HUES64 (cell line): ENCODE results near the gene FOLR2. TPM values are rescaled to one million over a fixed set of nuclear protein-coding genes. Genes with fewer than 3 reads are reported as not detected.
"Not testable (repeated sequence)": the region's sequence is repeated elsewhere in the genome, so short reads cannot be mapped to it uniquely, and the experiment has no call there.

Experiments used
- H3K27ac ChIP-seq: 2 replicates; pipeline ENCODE4 v1.7.0; 2013; ENCODE audit warnings: low read depth, low read length, inconsistent platforms
- H3K27me3 ChIP-seq: 2 replicates; pipeline ENCODE4 v1.6.1; 2013; ENCODE audit warnings: mild to moderate bottlenecking, low read length; ENCODE audit not compliant: insufficient read depth
- H3K36me3 ChIP-seq: 2 replicates; pipeline ENCODE4 v1.6.1; 2013; ENCODE audit warnings: mild to moderate bottlenecking, low read length; ENCODE audit not compliant: insufficient read depth
- H3K4me1 ChIP-seq: 2 replicates; pipeline ENCODE4 v1.6.1; 2013; ENCODE audit warnings: mild to moderate bottlenecking, low read length, moderate library complexity; ENCODE audit not compliant: insufficient read depth
- H3K4me3 ChIP-seq: 2 replicates; pipeline ENCODE4 v1.5.1; 2013; ENCODE audit warnings: mild to moderate bottlenecking, low read length, moderate library complexity
- H3K9ac ChIP-seq: 2 replicates; pipeline ENCODE4 v1.6.1; 2013; ENCODE audit warnings: mild to moderate bottlenecking, low read depth, low read length
- H3K9me3 ChIP-seq: 2 replicates; pipeline ENCODE4 v1.6.1; 2013; ENCODE audit warnings: low read depth, low read length; ENCODE audit not compliant: insufficient read depth
- WGBS: fragments of 150-250, 120-280 bp; methylation state at CpG from one replicate; pipeline ENCODE4 v1.1.7; 2013; ENCODE audit warnings: missing lambda C conversion rate; 5-methylcytosine and 5-hydroxymethylcytosine counted together
- polyA plus RNA-seq, 2 experiments: library from polyadenylated mRNA; stranded (reverse); fragments of 50-300 nt; gene quantifications; one replicate each; pipeline ENCODE4 v1.2.3, GENCODE V29; 2013

The FOLR2 gene
- not detected for polyA plus RNA-seq (2013, experiment 1 of 2)
- polyA plus RNA-seq (2013, experiment 2 of 2), result not detected

DNA sequence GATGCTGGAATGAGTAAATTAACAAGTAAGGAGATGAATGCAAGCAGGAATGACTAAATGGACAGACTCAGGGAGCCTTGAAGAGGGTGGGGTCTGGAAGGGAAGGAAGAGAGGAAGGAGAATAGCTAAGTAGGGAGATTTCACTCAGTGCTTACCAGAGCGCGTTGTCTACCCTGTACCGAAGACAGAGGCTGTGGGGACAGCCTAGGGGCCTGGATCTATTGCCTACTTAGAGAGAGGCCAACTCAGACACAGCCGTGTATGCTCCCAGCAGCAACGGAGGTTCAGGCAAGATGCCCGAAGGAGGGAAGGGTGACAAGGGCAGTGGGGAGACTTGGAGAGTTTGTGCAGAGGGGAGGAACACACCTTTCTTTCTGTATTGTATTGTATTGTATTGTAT, at the start of gene FOLR2:
FOLR2 (plus strand) TSS at position 157 of the 400 bp plus-strand sequence. CDS start 1,791 bp downstream, outside the sequence.
- H3K27me3 ChIP-seq, result peaks cover 4% of the 10 kb centered on the region
- no peaks in the 10 kb centered on the region for H3K9me3 ChIP-seq
- no peaks in the 10 kb centered on the region for H3K36me3 ChIP-seq
- no peak within 1 kb of the TSS for H3K9ac ChIP-seq
- WGBS, result 93% methylated on average over 6 of the region's 6 CpGs
- H3K27ac ChIP-seq, result no peak within 1 kb of the TSS
- H3K4me3 ChIP-seq, result no peak within 1 kb of the TSS
- H3K4me1 ChIP-seq, result no peaks in the 10 kb centered on the region; the same call in 1 of the 2 replicates

DNA sequence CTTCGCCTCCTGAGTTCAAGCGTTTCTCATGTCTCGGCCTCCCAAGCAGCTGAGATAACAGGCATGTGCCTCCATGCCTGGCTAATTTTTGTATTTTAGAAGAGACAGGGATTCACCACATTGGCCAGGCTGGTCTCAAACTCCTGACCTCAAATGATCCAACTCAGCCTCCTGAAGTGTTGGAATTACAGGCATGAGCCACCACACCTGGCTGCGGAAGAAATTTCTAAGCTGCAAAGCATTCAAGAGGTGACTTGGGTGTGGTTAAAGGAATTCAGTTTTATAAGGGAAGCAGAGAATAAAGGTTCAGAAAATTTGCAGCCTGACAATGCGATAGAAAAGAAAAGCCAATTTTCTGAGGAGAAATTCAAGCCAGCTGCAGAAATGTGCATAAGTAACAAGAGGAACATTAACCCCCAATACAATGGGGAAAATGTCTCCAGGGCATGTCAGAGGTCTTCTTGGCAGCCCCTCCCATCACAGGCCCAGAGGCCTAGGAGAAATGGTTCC, 47.5 kb upstream of the FOLR2 start:
- H3K9ac ChIP-seq, H3K27me3 ChIP-seq, H3K4me3 ChIP-seq, H3K36me3 ChIP-seq, H3K27ac ChIP-seq, H3K9me3 ChIP-seq, H3K4me1 ChIP-seq: not testable (repeated sequence)
- 94% methylated on average over 5 of the region's 5 CpGs for WGBS

DNA sequence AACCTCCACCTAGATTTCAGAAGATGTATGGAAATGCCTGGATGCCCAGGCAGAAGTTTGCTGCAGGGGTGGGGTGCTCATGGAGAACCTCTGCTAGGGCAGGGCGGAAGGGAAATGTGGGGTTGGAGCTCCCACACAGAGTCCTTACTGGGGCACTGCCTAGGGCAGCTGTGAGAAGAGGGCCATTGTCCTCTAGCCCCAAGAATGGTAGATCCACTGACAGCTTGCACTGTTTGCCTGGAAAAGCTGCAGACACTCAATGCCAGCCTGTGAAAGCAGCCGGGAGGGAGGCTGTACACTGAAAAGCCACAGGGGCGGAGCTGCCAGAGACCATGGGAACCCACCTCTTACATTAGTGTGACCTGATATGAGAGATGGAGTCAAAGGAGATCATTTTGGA, 46.8 kb upstream of the FOLR2 start:
- not testable (repeated sequence) for H3K27me3 ChIP-seq, H3K27ac ChIP-seq, H3K4me3 ChIP-seq, H3K4me1 ChIP-seq, H3K36me3 ChIP-seq, H3K9ac ChIP-seq, H3K9me3 ChIP-seq
- WGBS, result 91% methylated on average over 3 of the region's 3 CpGs

DNA sequence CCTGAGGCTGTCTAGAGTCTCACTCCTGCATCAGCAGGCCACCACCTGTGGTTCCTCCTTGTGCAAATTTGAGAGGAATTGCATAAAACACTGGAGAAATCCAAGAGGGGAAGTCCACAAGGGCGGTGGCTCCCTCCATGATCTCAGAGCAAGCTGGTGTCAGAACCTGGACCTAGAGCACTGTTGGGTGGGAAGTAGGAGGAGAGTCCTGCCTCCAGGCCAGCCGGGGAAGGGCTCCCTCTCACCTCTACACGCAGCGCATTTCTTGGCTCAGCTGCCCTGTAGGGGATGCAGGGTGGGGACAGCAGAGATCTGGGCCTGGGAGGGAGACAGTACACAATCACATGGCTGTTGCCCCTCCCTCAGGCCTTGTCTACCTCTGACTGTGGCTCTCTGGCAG, 44.6 kb upstream of the FOLR2 start:
- not testable (repeated sequence) for H3K9ac ChIP-seq, H3K4me3 ChIP-seq, H3K27ac ChIP-seq, H3K4me1 ChIP-seq, H3K36me3 ChIP-seq, H3K9me3 ChIP-seq, H3K27me3 ChIP-seq
- WGBS, result 89% methylated on average over 4 of the region's 4 CpGs

DNA sequence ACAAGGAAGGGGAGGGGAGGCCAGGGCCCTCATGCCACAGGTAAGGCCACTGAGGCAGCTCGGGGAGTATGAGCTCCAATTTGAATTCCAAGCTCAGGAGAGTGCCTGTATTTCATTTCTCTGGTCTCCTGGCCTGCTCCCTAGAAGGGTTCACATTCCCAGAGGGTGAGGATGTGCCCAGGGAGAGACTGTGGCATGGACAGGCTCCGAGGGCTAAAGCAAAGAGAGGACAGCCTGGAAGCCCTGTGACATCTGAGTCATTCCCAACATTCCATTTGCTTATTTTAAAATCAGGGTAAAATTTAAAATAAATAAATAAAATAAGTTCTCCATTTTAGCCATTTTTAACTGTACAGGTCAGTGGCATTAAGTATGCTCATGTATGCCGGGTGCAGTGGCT, 43.3 kb upstream of the FOLR2 start:
- Histone ChIP-seq H3K4me3 (no peak overlapping the region), H3K27me3 (no peaks in the 10 kb centered on the region), H3K27ac (no peak overlapping the region), H3K36me3 (no peaks in the 10 kb centered on the region), H3K9ac (no peak overlapping the region), H3K9me3 (no peaks in the 10 kb centered on the region), H3K4me1 (no peaks in the 10 kb centered on the region)
- 88% methylated on average over 2 of the region's 3 CpGs for WGBS

DNA sequence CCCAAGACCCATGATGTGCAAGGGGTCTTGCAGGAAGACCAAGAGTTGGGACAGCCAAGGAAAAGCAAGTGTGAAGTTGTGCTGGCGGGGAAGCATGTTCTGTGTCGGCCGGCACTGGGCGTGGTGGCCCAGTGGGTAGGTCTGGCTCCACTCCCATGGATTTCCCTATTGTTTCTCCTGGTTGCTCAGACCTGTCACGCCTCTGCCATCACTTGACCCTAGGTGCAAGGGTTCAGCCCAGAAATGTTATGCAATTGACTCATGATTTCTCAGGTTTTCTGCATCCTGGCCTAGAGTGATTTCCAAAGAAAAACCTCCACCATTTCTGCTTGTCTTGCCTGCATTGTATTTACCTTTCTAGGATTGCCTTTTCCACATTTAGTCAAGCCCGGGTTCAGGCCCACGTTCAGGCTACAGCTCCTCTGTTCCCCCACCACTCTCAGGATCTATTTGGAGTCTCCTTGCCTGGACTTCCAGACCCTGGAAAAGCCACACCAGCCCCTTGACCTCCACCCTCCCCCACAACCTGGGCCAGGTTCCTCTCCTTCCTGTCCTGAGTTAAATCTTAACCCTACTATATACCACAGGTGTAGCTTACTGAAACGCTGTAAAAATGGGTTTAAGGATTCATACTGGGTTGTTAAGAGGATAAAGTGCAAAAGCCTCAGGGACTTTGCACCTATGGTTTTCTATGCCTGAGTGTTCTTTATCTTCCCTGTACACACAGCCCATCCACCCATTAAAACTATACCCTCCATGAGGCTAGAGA, 42.1 kb upstream of the FOLR2 start:
- Histone ChIP-seq H3K9ac (no peak overlapping the region), H3K27ac (no peak overlapping the region), H3K4me3 (no peak overlapping the region), H3K27me3 (no peaks in the 10 kb centered on the region), H3K4me1 (no peaks in the 10 kb centered on the region), H3K36me3 (no peaks in the 10 kb centered on the region), H3K9me3 (no peaks in the 10 kb centered on the region)
- WGBS, result 89% methylated on average over 7 of the region's 8 CpGs

DNA sequence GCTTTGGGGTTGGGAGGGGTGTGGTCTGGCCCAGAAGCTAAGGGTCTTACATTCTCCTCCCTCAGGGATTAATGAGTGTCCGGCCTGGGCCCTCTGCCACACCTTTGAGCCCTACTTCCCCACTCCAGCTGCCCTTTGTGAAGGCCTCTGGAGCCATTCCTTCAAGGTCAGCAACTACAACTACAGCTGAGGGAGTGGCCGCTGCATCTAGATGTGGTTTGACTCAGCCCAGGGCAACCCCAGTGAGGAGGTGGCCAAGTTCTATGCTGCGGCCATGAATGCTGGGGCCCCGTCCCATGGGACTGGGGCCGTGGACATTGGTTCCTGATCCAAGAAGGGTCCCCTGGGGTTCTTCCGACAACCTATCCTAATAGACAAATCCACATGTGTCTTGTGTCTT, 38.9 kb upstream of the FOLR2 start:
- H3K9ac ChIP-seq, result no peak overlapping the region
- H3K4me1 ChIP-seq, result no peaks in the 10 kb centered on the region
- no peaks in the 10 kb centered on the region for H3K9me3 ChIP-seq
- H3K27ac ChIP-seq, result no peak overlapping the region
- WGBS, result 94% methylated on average over 5 of the region's 6 CpGs
- no peaks in the 10 kb centered on the region for H3K27me3 ChIP-seq
- no peak overlapping the region for H3K4me3 ChIP-seq
- H3K36me3 ChIP-seq, result no peaks in the 10 kb centered on the region

DNA sequence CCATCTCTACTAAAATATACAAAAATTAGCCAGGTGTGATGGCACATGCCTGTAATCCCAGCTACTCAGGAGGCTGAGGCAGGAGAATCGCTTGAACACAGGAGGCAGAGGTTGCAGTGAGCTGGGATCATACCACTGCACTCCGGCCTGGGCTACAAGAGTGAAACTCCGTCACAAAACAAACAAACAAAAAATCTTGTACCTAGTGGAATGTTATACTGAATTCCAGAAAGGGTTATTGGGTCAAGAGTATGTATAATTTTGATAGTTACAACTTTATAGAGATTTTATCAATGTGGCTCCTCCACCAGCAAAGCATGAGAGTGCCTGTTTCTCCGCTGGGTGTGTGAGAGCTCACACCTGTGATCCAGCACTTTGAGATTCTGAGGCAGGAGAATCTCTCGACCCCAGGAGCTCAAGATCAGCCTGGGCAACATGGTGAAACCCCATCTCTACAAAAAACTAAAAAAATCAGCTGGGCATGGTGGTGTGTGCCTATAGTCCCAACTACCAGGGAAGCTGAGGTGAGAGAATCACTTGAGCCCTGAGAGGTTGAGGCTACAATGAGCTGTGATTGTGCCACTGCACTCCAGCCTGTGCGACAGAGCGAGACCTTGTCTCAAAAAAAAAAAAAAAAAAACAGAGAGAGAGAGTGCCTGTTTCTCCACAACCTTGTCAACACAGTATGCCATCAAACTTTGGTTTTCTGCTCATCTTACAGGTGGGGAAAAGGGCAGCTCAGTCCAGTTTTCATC, 37.4 kb upstream of the FOLR2 start:
- Histone ChIP-seq H3K36me3 (no peaks in the 10 kb centered on the region), H3K27ac (no peak overlapping the region), H3K9ac (no peak overlapping the region), H3K4me3 (no peak overlapping the region), H3K9me3 (no peaks in the 10 kb centered on the region), H3K4me1 (no peaks in the 10 kb centered on the region), H3K27me3 (no peaks in the 10 kb centered on the region)
- WGBS, result 89% methylated on average over 5 of the region's 7 CpGs

DNA sequence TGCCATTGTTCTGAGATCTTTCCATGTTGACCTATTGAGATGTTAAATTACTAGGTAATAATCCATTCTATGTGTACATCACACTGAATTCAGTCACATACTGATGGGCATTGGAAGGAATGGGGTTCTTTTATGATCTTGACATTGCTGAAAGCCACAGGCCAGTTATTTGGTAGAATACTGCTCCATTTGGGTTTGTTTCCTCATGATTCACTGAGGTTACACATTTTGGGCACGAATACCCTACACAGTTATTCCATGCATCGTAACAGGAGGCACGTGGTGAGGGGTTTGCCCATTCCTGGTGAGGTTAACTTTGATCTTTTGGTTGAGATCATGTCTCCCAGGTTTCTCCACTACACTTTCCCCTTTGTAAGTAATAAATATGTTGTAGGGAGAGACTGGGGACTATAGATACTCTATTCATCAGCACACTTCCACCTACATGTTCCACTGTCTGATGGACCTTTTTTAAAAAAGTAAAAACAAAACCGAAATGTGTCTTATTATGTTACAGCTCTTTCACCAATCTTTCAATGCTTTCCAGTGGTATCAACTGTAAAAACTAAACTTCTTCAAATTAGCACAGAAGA, 36.7 kb upstream of the FOLR2 start:
- WGBS, result 86% methylated on average over 4 of the region's 4 CpGs
- Histone ChIP-seq H3K9ac (no peak overlapping the region), H3K27me3 (no peaks in the 10 kb centered on the region), H3K36me3 (no peaks in the 10 kb centered on the region), H3K27ac (no peak overlapping the region), H3K9me3 (no peaks in the 10 kb centered on the region), H3K4me1 (no peaks in the 10 kb centered on the region), H3K4me3 (no peak overlapping the region)

DNA sequence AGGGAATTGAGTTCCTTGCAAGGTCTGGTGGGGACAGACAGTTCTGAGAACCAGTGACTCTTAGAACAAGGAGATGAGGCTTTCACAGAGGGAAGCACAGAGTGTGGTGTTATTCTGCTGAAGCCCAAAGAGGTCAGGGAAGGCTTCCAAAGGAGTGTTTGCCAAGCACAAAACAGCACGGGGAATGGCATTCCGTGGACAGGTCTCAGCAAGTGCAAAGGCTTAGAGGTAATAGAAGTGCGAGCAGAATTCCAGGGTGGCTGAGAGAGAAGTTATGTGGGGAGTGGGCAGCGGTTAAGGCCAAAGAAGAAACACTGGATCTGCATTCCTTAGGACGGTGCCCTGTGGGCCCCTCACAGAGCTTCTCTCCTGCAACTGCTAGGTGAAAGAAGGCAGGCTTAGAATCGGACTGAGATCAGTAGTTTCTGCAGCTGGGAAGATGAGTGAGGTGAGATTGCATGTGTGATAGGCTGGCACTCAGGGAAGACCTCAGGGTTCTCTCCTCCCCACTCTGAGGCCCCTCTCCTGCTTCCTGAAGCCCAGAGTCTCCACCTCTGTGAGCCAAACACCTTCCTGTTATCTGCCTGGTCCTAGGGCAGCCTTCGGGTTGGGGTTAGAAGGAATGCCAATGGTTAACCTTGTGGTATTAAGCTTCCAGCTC, 35.6 kb upstream of the FOLR2 start:
- not testable (repeated sequence) for H3K9ac ChIP-seq, H3K9me3 ChIP-seq, H3K4me3 ChIP-seq, H3K4me1 ChIP-seq, H3K27ac ChIP-seq, H3K27me3 ChIP-seq, H3K36me3 ChIP-seq
- 83% methylated on average over 6 of the region's 7 CpGs for WGBS

DNA sequence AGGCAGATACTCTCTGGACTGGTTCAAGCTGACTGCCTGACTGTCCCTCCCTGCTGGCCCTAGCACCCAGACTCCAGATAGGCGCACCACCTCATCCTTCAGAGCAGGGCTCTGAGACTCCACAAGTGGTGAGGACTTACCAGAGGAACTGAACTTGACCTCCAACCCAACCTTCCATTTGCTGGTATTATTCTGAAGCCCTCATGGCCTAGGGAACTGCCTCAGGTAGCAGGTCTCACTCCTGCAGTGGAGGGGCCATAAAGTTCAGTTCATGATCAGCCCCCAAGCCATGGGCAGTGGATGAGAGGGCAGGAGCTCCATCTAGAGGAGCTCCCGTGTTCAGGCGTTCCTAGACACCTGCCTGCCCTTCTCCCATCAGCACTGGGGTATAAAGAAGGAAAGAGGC, 35.0 kb upstream of the FOLR2 start:
- not testable (repeated sequence) for H3K4me3 ChIP-seq, H3K4me1 ChIP-seq, H3K9ac ChIP-seq, H3K36me3 ChIP-seq, H3K9me3 ChIP-seq, H3K27ac ChIP-seq, H3K27me3 ChIP-seq
- 93% methylated on average over 1 of the region's 3 CpGs for WGBS
